PFSK-1 (cell line): ENCODE measurements around the gene KRTAP5-7.
"Not testable (repeated sequence)": the region's sequence is repeated elsewhere in the genome, so short reads cannot be mapped to it uniquely, and the experiment has no call there.

Source experiments
- FOXP2 ChIP-seq: optimal IDR thresholded peaks from 2 replicates; pipeline ENCODE3; 2011; ENCODE audit warnings: borderline replicate concordance, control low read depth, inconsistent platforms; ENCODE audit not compliant: insufficient read depth; ENCODE audit errors: extremely low read length, extremely low read depth
- POLR2AphosphoS5 ChIP-seq: IDR thresholded peaks from 2 replicates; pipeline ENCODE4 v1.6.1; 2012; ENCODE audit warnings: low read depth, mild to moderate bottlenecking, control low read depth, low read length, moderate library complexity
- SIN3A ChIP-seq: IDR thresholded peaks from 2 replicates; pipeline ENCODE4 v1.6.1; 2012; ENCODE audit warnings: mild to moderate bottlenecking, low read length, moderate library complexity, borderline replicate concordance; ENCODE audit not compliant: insufficient read depth
- TAF1 ChIP-seq: IDR thresholded peaks from 2 replicates; pipeline ENCODE4 v1.6.1; 2012; ENCODE audit warnings: low read length, control low read depth, borderline replicate concordance; ENCODE audit not compliant: insufficient read depth
- TF ChIP-seq, protein P1 (sequence below), 2 experiments: IDR thresholded peaks; 2 replicates each; pipeline versions ENCODE4 v1.6.1 to v1.8.0; 2011 to 2012; ENCODE audit warnings: low read depth in 2 of 2, low read length in 2 of 2, control low read depth in 1 of 2, inconsistent platforms in 1 of 2, mild to moderate bottlenecking in 1 of 2, moderate library complexity in 1 of 2; ENCODE audit not compliant: insufficient read depth in 1 of 2

The KRTAP5-7 gene

DNA sequence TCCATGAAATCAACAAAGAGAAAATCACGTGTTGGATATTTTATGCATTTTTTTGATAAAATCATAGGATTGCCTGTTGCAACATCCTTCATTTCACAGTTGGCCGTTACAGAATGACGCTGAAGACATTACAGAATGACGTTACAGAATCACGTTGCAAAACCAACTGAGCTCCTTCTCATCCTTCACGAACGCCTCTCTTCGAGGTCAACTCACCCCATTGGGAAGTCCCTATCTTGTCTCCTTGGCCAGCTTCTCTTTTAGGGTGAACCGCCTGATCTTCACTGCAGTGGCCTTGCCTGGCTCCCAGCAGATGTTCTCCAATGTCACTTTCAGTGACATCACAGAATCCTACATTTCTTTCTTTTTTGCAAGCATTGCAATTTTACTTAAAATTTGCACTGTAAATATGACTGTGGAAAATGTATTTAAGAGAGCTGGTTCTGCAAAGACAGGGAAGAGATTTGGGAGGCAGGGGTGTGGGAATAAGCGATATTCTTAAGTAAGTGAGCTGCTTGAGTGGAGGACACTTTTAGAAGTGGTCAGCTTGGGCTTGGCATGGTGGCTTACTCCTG lies 5.1 kb downstream of the KRTAP5-7 start:
- TF ChIP-seq, protein P1, sequence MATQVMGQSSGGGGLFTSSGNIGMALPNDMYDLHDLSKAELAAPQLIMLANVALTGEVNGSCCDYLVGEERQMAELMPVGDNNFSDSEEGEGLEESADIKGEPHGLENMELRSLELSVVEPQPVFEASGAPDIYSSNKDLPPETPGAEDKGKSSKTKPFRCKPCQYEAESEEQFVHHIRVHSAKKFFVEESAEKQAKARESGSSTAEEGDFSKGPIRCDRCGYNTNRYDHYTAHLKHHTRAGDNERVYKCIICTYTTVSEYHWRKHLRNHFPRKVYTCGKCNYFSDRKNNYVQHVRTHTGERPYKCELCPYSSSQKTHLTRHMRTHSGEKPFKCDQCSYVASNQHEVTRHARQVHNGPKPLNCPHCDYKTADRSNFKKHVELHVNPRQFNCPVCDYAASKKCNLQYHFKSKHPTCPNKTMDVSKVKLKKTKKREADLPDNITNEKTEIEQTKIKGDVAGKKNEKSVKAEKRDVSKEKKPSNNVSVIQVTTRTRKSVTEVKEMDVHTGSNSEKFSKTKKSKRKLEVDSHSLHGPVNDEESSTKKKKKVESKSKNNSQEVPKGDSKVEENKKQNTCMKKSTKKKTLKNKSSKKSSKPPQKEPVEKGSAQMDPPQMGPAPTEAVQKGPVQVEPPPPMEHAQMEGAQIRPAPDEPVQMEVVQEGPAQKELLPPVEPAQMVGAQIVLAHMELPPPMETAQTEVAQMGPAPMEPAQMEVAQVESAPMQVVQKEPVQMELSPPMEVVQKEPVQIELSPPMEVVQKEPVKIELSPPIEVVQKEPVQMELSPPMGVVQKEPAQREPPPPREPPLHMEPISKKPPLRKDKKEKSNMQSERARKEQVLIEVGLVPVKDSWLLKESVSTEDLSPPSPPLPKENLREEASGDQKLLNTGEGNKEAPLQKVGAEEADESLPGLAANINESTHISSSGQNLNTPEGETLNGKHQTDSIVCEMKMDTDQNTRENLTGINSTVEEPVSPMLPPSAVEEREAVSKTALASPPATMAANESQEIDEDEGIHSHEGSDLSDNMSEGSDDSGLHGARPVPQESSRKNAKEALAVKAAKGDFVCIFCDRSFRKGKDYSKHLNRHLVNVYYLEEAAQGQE (IDR thresholded peaks at IDR 0.05; ENCODE audit: insufficient read depth in 1 of 2, low read depth in 2 of 2, low read length in 2 of 2), result no peak
- no peak for TF ChIP-seq TAF1

GRCh38 chr11:71535825-71536224 lies 8.8 kb downstream of the KRTAP5-7 start:
- TF ChIP-seq, protein P1 (IDR thresholded peaks at IDR 0.05; ENCODE audit: insufficient read depth in 1 of 2, low read depth in 2 of 2, low read length in 2 of 2), result no peak
- no peak for TF ChIP-seq FOXP2

GRCh38 chr11:71537537-71537936 lies 10.5 kb downstream of the KRTAP5-7 start:
- no peak for TF ChIP-seq FOXP2
- TF ChIP-seq TAF1, result no peak
- TF ChIP-seq POLR2AphosphoS5, result no peak
- TF ChIP-seq, protein P1 (IDR thresholded peaks at IDR 0.05; ENCODE audit: insufficient read depth in 1 of 2, low read depth in 2 of 2, low read length in 2 of 2), result no peak
- no peak for TF ChIP-seq SIN3A

DNA sequence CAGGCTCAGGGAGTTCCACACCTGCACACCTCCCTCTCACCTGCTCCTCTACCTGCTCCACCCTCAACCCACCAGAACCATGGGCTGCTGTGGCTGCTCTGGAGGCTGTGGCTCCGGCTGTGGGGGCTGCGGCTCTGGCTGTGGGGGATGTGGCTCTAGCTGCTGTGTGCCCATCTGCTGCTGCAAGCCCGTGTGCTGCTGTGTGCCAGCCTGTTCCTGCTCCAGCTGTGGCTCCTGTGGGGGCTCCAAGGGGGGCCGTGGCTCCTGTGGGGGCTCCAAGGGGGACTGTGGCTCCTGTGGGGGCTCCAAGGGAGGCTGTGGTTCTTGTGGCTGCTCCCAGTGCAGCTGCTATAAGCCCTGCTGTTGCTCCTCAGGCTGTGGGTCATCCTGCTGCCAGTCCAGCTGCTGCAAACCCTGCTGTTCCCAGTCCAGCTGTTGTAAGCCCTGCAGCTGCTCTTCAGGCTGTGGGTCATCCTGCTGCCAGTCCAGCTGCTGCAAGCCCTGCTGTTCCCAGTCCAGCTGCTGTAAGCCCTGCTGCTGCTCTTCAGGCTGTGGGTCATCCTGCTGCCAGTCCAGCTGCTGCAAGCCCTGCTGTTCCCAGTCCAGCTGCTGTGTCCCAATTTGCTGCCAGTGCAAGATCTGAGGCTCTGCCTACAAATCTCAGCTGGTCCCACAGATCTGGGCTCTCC lies 11.1 kb downstream of the KRTAP5-7 start, which contains the start of gene KRTAP5-8:
KRTAP5-8 (plus strand) TSS at position 49 of the 689 bp plus-strand sequence; CDS start at position 80, 31 bp downstream.
- TF ChIP-seq FOXP2, TAF1: not testable (repeated sequence)
- TF ChIP-seq, protein P1 (IDR thresholded peaks at IDR 0.05; ENCODE audit: insufficient read depth in 1 of 2, low read depth in 2 of 2, low read length in 2 of 2), result not testable (repeated sequence)

GRCh38 chr11:71538666-71538990 lies 11.6 kb downstream of the KRTAP5-7 start:
- TF ChIP-seq SIN3A (no peak), POLR2AphosphoS5 (no peak), FOXP2 (no peak), TAF1 (no peak)
- TF ChIP-seq, protein P1 (IDR thresholded peaks at IDR 0.05; ENCODE audit: insufficient read depth in 1 of 2, low read depth in 2 of 2, low read length in 2 of 2), result no peak
